Panc1 (cell line): ENCODE data around the gene TNS2. TPM values are rescaled to one million over a fixed set of nuclear protein-coding genes. Genes with fewer than 3 reads are reported as not detected.
A peak's percentile ranks its signal among the peaks of the same experiment; 100 is the strongest.

Experiments used
- ATAC-seq: fragments of 200-7000 bp; cut with Tn5 transposase; 2 replicates; pipeline ENCODE4 v1.9.1; 2020; ENCODE audit warnings: mild to moderate bottlenecking, moderate library complexity
- BruUV-seq: library from RNA; stranded (reverse); fragments of 400-500 nt; replicated peaks from 2 replicates; lab custom pipeline; 2021; lab: Mats Ljungman, UMichigan
- CTCF ChIA-PET: fragments of 300-600 bp; sonication (Branson Sonifier 250); formaldehyde crosslinking; loops from one replicate; lab custom pipeline; 2022; ENCODE audit warnings: antibody characterized with exemption; lab: Charles Lee
- POLR2A ChIA-PET: fragments of 300-600 bp; sonication (Branson Sonifier 250); formaldehyde crosslinking; loops from one replicate; lab custom pipeline; 2022; ENCODE audit warnings: antibody characterized with exemption; lab: Charles Lee
- DNase-seq: peaks from one replicate; pipeline ENCODE4 v3.0.0-alpha.2; 2010; ENCODE audit warnings: low read depth, low spot score
- H3K27ac ChIP-seq: 2 replicates; pipeline ENCODE4 v1.5.1; 2011; ENCODE audit warnings: mild to moderate bottlenecking, low read length, inconsistent platforms
- H3K27me3 ChIP-seq: fragments of 200-500 bp; sonication (Bioruptor generic); 2 replicates; pipeline ENCODE4 v1.6.0; 2014; ENCODE audit warnings: low read length, inconsistent platforms; ENCODE audit not compliant: control insufficient read depth, insufficient read depth
- H3K36me3 ChIP-seq: fragments of 200-500 bp; sonication (Bioruptor generic); 2 replicates; pipeline ENCODE4 v1.5.1; 2014; ENCODE audit warnings: inconsistent platforms, mild to moderate bottlenecking, low read length, moderate library complexity; ENCODE audit not compliant: control insufficient read depth, insufficient read depth
- H3K4me1 ChIP-seq: 2 replicates; pipeline ENCODE4 v1.5.1; 2011; ENCODE audit warnings: inconsistent platforms, mild to moderate bottlenecking, low read length, moderate library complexity; ENCODE audit not compliant: control insufficient read depth, insufficient read depth
- H3K4me3 ChIP-seq, 2 experiments: 2 replicates each; pipeline ENCODE4 v1.5.1; 2011 to 2012; ENCODE audit warnings: low read depth in 2 of 2, low read length in 2 of 2, mild to moderate bottlenecking in 2 of 2, inconsistent platforms in 1 of 2, moderate library complexity in 1 of 2
- H3K9me3 ChIP-seq: fragments of 200-500 bp; sonication (Bioruptor generic); 2 replicates; pipeline ENCODE4 v1.5.1; 2014; ENCODE audit warnings: low read depth, mild to moderate bottlenecking, inconsistent platforms, low read length, moderate library complexity; ENCODE audit not compliant: control insufficient read depth, insufficient read depth
- POLR2AphosphoS5 ChIP-seq: IDR thresholded peaks from 2 replicates; pipeline ENCODE4 v1.6.1; 2012; ENCODE audit warnings: mild to moderate bottlenecking, low read depth, low read length, moderate library complexity
- SIN3A ChIP-seq: IDR thresholded peaks from 2 replicates; pipeline ENCODE4 v1.6.1; 2012; ENCODE audit warnings: low read depth, mild to moderate bottlenecking, low read length, moderate library complexity, borderline replicate concordance; ENCODE audit not compliant: insufficient read depth
- TCF7L2 ChIP-seq: IDR thresholded peaks from 2 replicates; pipeline ENCODE4 v1.6.1; 2011; ENCODE audit warnings: mild to moderate bottlenecking, low read depth, low read length, inconsistent platforms
- in situ Hi-C: cut with HindIII; loops from 2 replicates; pipeline ENCODE4 v1.10.0; 2016; ENCODE audit warnings: low sequenced_read_pairs, low pct_unique_long_range_greater_than_20kb
- intact Hi-C: fragments of 100-400 bp; cut with micrococcal nuclease; formaldehyde crosslinking; loops from one replicate; pipeline ENCODE4 v1.10.0; 2022; ENCODE audit not compliant: unreplicated experiment
- total RNA-seq: library from RNA; stranded (reverse); gene quantifications from one replicate; pipeline ENCODE4 v1.2.1, GENCODE V29; 2021; ENCODE audit not compliant: unreplicated experiment
- TF ChIP-seq, protein P1 (sequence below), 2 experiments: IDR thresholded peaks; 2 replicates each; pipeline ENCODE4 v1.6.1; 2011 to 2012; ENCODE audit warnings: low read depth in 2 of 2, control low read depth in 1 of 2, low read length in 1 of 2, mild to moderate bottlenecking in 1 of 2, moderate library complexity in 1 of 2; ENCODE audit not compliant: insufficient read depth in 1 of 2
- TF ChIP-seq, protein P2 (sequence below): fragments of 450-650 bp; IDR thresholded peaks from 2 replicates; pipeline ENCODE4 v1.5.1; 2017; ENCODE audit warnings: mild to moderate bottlenecking

The TNS2 gene
- total RNA-seq, 1 experiment from 2014 or later: 48.1 TPM

DNA sequence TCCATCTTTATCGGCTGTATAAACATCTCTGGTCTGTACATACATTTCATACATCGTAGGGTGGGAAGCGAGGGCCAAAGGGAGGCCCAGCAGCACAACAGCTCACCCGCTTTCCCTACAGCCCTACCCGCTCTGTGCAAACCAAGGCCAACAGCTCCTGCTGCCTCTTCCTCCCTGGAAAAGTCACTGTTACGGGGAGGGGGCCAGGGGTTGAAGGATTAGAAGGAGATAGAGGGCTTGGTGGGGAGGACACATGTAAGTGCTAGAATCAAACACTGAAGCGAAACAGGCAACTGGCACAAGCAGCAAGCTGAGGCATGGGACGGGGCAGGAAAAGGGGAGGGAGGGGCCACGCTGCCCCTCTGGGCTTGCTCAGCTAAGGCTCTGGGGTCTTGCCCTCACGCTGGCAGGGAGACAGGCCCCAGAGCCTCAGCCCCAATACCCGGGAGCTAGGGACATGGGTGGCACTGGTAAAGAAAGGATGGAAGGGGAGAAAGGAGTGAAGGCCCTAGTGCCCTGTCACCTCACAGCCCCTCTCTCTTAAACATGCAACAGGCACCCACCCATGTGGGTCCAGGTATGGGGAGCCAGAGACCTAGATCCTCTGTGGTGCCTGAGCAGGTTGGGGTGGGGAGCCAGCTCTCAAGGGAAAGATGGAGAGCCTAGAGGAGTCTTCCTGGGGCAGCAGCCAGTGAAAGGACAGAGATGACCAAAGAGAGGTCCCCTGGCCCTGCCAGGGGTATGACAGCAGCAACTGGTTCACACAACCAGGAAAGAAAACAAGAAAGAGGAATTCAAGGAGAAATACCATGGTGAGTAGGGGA, 15.0 kb downstream of the TNS2 start:
- ATAC-seq: no peak
- in situ Hi-C loops (no loop called here), intact Hi-C loops (loop anchor here (1.0 to 10.0 kb wide), 2 partner anchors 34 to 90 kb away; no protein-coding TSS in a partner anchor)
- H3K9me3 ChIP-seq: no peaks in the 10 kb centered on the region
- BruUV-seq: no TSS peak
- no peak for DNase-seq
- no peaks in the 10 kb centered on the region for H3K27me3 ChIP-seq
- POLR2A ChIA-PET: interaction anchor here (0.6 kb wide), 1 partner anchor 17 kb away, joined by 4 read pairs; no protein-coding TSS in a partner anchor
- no peak overlapping the region for H3K27ac ChIP-seq
- no peak overlapping the region for H3K4me3 ChIP-seq
- TF ChIP-seq SIN3A (no peak), TCF7L2 (no peak), POLR2AphosphoS5 (no peak)
- TF ChIP-seq, protein P1, sequence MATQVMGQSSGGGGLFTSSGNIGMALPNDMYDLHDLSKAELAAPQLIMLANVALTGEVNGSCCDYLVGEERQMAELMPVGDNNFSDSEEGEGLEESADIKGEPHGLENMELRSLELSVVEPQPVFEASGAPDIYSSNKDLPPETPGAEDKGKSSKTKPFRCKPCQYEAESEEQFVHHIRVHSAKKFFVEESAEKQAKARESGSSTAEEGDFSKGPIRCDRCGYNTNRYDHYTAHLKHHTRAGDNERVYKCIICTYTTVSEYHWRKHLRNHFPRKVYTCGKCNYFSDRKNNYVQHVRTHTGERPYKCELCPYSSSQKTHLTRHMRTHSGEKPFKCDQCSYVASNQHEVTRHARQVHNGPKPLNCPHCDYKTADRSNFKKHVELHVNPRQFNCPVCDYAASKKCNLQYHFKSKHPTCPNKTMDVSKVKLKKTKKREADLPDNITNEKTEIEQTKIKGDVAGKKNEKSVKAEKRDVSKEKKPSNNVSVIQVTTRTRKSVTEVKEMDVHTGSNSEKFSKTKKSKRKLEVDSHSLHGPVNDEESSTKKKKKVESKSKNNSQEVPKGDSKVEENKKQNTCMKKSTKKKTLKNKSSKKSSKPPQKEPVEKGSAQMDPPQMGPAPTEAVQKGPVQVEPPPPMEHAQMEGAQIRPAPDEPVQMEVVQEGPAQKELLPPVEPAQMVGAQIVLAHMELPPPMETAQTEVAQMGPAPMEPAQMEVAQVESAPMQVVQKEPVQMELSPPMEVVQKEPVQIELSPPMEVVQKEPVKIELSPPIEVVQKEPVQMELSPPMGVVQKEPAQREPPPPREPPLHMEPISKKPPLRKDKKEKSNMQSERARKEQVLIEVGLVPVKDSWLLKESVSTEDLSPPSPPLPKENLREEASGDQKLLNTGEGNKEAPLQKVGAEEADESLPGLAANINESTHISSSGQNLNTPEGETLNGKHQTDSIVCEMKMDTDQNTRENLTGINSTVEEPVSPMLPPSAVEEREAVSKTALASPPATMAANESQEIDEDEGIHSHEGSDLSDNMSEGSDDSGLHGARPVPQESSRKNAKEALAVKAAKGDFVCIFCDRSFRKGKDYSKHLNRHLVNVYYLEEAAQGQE (IDR thresholded peaks at IDR 0.05; ENCODE audit: insufficient read depth in 1 of 2, low read depth in 2 of 2, low read length in 1 of 2): no peak
- TF ChIP-seq, protein P2, sequence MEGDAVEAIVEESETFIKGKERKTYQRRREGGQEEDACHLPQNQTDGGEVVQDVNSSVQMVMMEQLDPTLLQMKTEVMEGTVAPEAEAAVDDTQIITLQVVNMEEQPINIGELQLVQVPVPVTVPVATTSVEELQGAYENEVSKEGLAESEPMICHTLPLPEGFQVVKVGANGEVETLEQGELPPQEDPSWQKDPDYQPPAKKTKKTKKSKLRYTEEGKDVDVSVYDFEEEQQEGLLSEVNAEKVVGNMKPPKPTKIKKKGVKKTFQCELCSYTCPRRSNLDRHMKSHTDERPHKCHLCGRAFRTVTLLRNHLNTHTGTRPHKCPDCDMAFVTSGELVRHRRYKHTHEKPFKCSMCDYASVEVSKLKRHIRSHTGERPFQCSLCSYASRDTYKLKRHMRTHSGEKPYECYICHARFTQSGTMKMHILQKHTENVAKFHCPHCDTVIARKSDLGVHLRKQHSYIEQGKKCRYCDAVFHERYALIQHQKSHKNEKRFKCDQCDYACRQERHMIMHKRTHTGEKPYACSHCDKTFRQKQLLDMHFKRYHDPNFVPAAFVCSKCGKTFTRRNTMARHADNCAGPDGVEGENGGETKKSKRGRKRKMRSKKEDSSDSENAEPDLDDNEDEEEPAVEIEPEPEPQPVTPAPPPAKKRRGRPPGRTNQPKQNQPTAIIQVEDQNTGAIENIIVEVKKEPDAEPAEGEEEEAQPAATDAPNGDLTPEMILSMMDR: no peak
- H3K4me1 ChIP-seq: peaks cover 13% of the 10 kb centered on the region
- CTCF ChIA-PET: interaction anchor here (0.5 to 2.6 kb wide), 12 partner anchors 11 to 186 kb away, joined by 3 to 43 read pairs (median 6); partner anchors contain the start of genes SOAT2 and SPRYD3
- no peaks in the 10 kb centered on the region; the same call in 1 of the 2 replicates for H3K36me3 ChIP-seq

DNA sequence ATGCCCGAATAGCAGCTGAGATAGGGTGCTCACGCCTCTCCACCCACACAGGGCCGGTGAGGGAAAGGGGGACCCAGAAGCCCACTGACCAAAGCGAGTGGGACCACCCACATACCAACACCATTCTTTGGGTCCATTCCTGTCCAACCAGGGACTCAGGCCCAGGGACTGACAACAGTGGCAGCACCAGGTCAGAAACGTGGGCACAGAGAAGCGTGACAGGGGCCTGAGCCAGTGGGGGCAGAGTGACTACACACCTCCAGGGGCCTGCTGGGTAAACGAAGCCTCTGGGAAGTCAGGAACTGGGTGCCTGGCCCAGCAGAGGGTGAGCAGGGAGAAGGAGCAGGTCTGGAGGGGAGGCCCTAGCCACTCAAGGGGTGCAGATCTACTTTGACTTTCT, 15.6 kb downstream of the TNS2 start:
- BruUV-seq: TSS peak; percentile 64
- DNase-seq (no peak), ATAC-seq (peak; percentile 14; the same call in 1 of the 2 replicates)
- no peaks in the 10 kb centered on the region for H3K27me3 ChIP-seq
- in situ Hi-C loops: no loop called here
- intact Hi-C loops: loop anchor here (1.0 to 10.0 kb wide), 2 partner anchors 34 to 89 kb away; no protein-coding TSS in a partner anchor
- H3K4me3 ChIP-seq: no peak overlapping the region
- H3K4me1 ChIP-seq: peaks cover 13% of the 10 kb centered on the region
- no peaks in the 10 kb centered on the region for H3K9me3 ChIP-seq
- TF ChIP-seq, protein P2: no peak
- TF ChIP-seq SIN3A (no peak), POLR2AphosphoS5 (no peak), TCF7L2 (no peak)
- TF ChIP-seq, protein P1 (IDR thresholded peaks at IDR 0.05; ENCODE audit: insufficient read depth in 1 of 2, low read depth in 2 of 2, low read length in 1 of 2): no peak
- ChIA-PET POLR2A (interaction anchor here (0.6 kb wide), 1 partner anchor 18 kb away, joined by 4 read pairs; no protein-coding TSS in a partner anchor), CTCF (interaction anchor here (0.5 to 2.6 kb wide), 14 partner anchors 11 to 186 kb away, joined by 3 to 43 read pairs (median 5); partner anchors contain the start of genes SOAT2 and SPRYD3)
- no peaks in the 10 kb centered on the region; the same call in 1 of the 2 replicates for H3K36me3 ChIP-seq
- H3K27ac ChIP-seq: no peak overlapping the region
